Measurements from ENCODE around the gene TFEB. TPM values are rescaled to one million over a fixed set of nuclear protein-coding genes. Genes with fewer than 3 reads are reported as not detected.

Gene TFEB
- total RNA-seq, 4 donors from 2014 or later, result 19.0 to 23.3 (median 21.6) TPM

DNA sequence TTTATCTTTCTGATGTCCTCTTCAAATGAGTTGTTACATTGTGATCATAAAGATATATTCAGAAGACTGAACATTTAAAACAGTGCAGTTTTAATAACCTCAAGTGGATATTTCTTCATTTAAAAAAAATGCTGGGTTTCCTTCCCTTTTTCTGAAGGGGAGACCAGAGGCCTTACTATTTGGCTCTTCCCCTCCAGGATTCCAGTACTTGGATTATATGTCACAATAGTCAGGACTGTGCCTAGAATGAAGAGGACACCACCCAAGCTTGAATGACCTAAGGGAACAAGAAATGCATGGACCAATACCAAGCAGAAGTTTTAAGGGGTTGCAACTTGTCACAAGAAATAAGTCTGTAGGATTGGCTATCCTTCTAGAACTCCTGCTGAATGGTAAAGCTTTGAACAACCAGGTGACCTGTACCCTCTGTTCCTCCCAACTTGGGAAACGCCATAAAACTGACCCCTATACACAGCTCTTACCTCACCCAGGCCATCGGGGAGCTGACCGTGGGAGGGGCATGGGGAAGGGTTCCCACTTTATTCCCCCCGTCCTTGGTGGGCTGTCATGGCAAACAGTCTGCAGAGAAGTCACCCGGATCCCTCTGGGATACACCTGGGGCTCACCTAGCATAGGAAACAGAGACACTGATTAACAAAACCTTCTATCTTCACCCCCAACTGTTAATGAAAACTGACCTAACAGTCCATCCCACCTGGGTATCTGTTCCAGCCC lies 42.3 kb upstream of the TFEB start:
- H3K4me1 ChIP-seq, result peaks cover 30% of the 10 kb centered on the region
- TF ChIP-seq, protein P1, sequence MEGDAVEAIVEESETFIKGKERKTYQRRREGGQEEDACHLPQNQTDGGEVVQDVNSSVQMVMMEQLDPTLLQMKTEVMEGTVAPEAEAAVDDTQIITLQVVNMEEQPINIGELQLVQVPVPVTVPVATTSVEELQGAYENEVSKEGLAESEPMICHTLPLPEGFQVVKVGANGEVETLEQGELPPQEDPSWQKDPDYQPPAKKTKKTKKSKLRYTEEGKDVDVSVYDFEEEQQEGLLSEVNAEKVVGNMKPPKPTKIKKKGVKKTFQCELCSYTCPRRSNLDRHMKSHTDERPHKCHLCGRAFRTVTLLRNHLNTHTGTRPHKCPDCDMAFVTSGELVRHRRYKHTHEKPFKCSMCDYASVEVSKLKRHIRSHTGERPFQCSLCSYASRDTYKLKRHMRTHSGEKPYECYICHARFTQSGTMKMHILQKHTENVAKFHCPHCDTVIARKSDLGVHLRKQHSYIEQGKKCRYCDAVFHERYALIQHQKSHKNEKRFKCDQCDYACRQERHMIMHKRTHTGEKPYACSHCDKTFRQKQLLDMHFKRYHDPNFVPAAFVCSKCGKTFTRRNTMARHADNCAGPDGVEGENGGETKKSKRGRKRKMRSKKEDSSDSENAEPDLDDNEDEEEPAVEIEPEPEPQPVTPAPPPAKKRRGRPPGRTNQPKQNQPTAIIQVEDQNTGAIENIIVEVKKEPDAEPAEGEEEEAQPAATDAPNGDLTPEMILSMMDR (IDR thresholded peaks at IDR 0.05), result no peak
- no peak for TF ChIP-seq POLR2AphosphoS5 (IDR thresholded peaks at IDR 0.05)
- TF ChIP-seq POLR2A (IDR thresholded peaks at IDR 0.05), result no peak
- no peak for TF ChIP-seq EP300 (IDR thresholded peaks at IDR 0.05)
- 81% methylated on average over 5 of the region's 5 CpGs for WGBS
- H3K4me3 ChIP-seq, result no peak overlapping the region
- peak in 1 of 2 donors; percentile 52 for DNase-seq (ENCODE audit: low spot score in 2 of 2)
- H3K36me3 ChIP-seq, result peaks cover 37% of the 10 kb centered on the region
- H3K27ac ChIP-seq, result no peak overlapping the region
- H3K9me3 ChIP-seq, result no peaks in the 10 kb centered on the region
- H3K27me3 ChIP-seq, result no peaks in the 10 kb centered on the region

DNA sequence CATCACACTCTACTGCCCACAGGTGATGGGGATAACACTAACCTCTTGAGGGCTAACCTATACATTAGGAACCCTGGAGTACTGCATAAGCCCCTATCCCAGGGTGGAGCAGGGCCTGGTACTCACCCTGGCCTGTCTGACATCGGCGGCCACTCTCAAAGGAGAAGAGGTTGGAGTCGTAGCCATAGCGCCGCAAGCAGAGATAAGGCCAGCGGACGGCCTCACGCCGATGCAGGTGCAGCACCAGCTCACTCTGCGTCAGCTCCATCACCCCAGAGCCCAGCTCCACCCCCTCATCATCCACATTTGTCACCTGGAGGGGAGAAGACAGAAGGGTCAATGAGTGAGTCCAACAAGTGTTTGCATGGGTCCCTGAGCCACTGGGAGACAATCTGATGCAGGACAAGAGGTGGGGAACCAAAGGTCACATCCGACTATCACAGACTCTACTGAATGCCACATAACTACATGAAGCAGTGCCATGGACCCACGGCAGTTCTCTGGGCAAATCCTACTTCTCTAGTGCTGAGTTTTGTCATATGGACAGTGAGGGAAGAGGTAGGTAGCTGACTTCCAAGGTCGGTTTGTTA lies 40.0 kb upstream of the TFEB start:
- WGBS, result 84% methylated on average over 6 of the region's 13 CpGs
- Histone ChIP-seq H3K9me3 (no peaks in the 10 kb centered on the region), H3K27me3 (no peaks in the 10 kb centered on the region), H3K36me3 (peaks cover 61% of the 10 kb centered on the region), H3K4me3 (no peak overlapping the region), H3K27ac (no peak overlapping the region), H3K4me1 (peaks cover 13% of the 10 kb centered on the region)
- peak in 1 of 2 donors; percentile 46 for DNase-seq (ENCODE audit: low spot score in 2 of 2)
- TF ChIP-seq EP300 (IDR thresholded peaks at IDR 0.05) (no peak), POLR2A (IDR thresholded peaks at IDR 0.05) (no peak), POLR2AphosphoS5 (IDR thresholded peaks at IDR 0.05) (no peak)
- TF ChIP-seq, protein P1 (IDR thresholded peaks at IDR 0.05), result no peak

DNA sequence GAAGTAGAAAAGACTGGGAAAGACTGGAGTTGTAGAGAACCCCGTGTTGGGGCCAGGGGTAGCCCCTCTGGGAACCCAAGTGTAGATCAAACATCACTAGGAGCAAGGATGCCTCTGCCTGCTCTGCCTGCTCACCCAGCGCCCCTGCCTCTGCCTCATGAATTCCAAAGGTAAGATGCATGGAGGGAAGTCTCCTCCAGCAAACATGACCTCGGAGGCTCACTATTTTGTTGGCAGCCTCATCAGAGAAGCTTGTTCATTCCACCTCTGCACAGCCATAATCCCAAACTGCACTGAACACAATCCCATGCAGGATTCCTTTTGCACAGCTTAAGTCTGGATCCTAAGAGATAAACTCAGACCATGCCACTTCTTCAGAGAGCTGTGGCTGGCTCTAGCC lies 39.4 kb upstream of the TFEB start:
- DNase-seq (ENCODE audit: low spot score in 2 of 2), result no peak
- Histone ChIP-seq H3K9me3 (no peaks in the 10 kb centered on the region), H3K27ac (no peak overlapping the region), H3K4me3 (no peak overlapping the region), H3K36me3 (peaks cover 64% of the 10 kb centered on the region), H3K4me1 (peaks cover 10% of the 10 kb centered on the region), H3K27me3 (no peaks in the 10 kb centered on the region)
- 81% methylated on average over 3 of the region's 3 CpGs for WGBS
- TF ChIP-seq, protein P1 (IDR thresholded peaks at IDR 0.05), result no peak
- TF ChIP-seq EP300 (IDR thresholded peaks at IDR 0.05) (no peak), POLR2A (IDR thresholded peaks at IDR 0.05) (no peak), POLR2AphosphoS5 (IDR thresholded peaks at IDR 0.05) (no peak)

DNA sequence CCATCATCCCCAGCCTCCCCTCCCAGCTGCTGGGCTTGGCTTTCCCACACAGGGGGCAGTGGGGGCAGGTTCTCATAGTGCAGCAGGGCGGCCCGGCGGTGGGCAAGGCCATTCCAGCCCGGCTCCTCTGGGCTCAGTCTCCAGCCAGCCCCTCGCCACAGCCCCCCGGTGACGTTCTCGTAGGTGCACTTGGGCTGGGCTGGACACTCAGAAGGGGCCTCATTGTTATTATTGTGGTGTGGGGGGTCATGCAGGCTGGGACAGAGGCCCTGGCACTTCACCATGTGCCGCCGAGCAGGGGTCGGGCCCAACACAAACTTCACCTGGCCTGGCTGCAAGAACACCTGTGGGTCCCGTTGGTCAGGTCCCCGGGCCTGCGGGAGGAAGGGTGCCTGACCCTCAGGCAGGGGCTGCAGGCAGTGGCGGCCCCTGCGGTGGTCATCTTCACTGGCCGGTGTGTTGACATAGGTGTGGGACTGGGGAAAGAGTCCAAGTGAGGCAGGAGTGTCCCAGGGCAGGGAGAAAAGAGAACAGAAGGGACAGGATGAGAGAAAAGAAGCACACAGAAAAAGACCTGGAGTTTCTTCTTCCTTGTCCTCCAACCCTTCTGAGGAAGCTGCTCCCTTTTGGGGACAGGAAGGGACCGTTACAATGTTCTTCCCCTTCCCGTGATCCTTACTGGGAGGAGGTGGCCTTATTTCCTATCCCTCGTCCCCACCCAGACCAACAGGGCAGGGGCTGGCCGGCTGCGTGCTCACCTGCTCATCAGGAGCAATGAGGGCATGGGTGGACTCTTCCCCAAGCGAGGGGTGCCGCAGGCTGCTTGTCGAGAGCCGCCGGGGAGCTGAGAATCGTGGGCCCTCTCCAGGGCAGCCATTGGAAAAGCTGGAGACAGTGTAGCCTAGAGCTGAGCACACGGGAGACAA lies 35.9 kb upstream of the TFEB start:
- Histone ChIP-seq H3K27me3 (no peaks in the 10 kb centered on the region), H3K4me3 (no peak overlapping the region), H3K9me3 (no peaks in the 10 kb centered on the region), H3K36me3 (peaks cover 59% of the 10 kb centered on the region), H3K4me1 (peaks cover 9% of the 10 kb centered on the region), H3K27ac (no peak overlapping the region)
- TF ChIP-seq POLR2A (IDR thresholded peaks at IDR 0.05) (no peak), EP300 (IDR thresholded peaks at IDR 0.05) (no peak), POLR2AphosphoS5 (IDR thresholded peaks at IDR 0.05) (no peak)
- TF ChIP-seq, protein P1 (IDR thresholded peaks at IDR 0.05), result no peak
- WGBS, result 93% methylated on average over 20 of the region's 29 CpGs
- peak in 1 of 2 donors; percentile 41 for DNase-seq (ENCODE audit: low spot score in 2 of 2)
